T-helper 1 cell treated with Interleukin-12 subunit alpha and Interleukin-12 subunit beta and Interleukin-4 antibody, amounts not matched to agents 30 ng/mL and 1 ng/mL, for 36 hours (primary cell): ENCODE data around the gene PPFIA3. TPM values are rescaled to one million over a fixed set of nuclear protein-coding genes. Genes with fewer than 3 reads are reported as not detected.

ENCODE experiments used
- intact Hi-C: fragments of 100-400 bp; cut with micrococcal nuclease; formaldehyde crosslinking; loops from one replicate; pipeline ENCODE4 v1.15.1; 2024
- total RNA-seq: library from RNA; stranded (reverse); gene quantifications from 2 replicates; pipeline ENCODE4 v1.2.3, GENCODE V29; 2022

The PPFIA3 gene
- 3.3 and 3.5 TPM in 2 replicates for total RNA-seq

- intact Hi-C loops = loop anchor here (1.0 to 10.0 kb wide), 11 partner anchors 9 to 1845 kb away; partner anchors contain the start of genes AP2A1, BICRA, DBP and GYS1
Observed at GRCh38 chr19:49119411-49120324, at the start of gene PPFIA3. Gene PPFIA3, plus strand, starts transcription at chr19:49119544. Its CDS starts 8,330 bp downstream, at chr19:49127874.

DNA sequence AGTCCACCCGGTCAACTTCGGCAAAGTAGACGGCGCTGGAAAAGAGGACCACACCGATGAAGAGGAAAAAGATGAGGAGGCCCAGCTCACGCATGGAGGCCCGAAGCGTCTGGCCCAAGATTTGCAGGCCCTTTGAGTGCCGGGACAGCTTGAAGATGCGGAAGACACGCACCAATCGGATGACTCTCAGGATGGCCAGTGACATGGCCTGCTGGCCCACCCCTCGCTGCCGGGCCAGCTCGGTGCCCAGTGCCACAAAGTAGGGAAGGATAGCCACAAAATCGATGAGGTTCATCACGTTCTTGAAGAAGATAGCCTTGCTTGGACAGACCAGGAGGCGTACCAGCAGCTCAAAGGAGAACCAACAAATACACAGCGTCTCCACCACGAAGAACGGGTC lies 48.9 kb upstream of the PPFIA3 start:
- intact Hi-C loops = no loop called here

- intact Hi-C loops = no loop called here
Observed at GRCh38 chr19:49071860-49072547, 47.3 kb upstream of the PPFIA3 start.

- intact Hi-C loops = no loop called here
Observed at GRCh38 chr19:49073514-49074378, 45.6 kb upstream of the PPFIA3 start.

DNA sequence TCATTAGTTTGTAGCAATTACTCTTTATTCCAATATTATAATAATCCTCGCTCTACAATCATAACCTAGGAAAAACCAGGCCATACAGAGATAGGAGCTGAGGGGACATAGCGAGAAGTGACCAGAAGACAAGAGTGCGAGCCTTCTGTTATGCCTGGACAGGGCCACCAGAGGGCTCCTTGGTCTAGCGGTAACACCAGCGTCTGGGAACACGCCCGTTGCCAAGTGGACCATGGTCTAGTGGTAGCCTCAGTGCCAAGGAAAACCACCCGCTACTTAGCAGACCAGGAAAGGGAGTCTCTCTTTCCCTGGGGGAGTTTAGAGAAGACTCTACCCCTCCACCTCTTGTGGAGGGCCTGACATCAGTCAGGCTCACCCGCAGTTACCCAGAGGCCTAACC lies 44.5 kb upstream of the PPFIA3 start:
- intact Hi-C loops = loop anchor here (1.0 kb wide), 1 partner anchor 70 kb away; no protein-coding TSS in a partner anchor

- intact Hi-C loops = no loop called here
Observed at GRCh38 chr19:49080392-49080791, 39.0 kb upstream of the PPFIA3 start.

DNA sequence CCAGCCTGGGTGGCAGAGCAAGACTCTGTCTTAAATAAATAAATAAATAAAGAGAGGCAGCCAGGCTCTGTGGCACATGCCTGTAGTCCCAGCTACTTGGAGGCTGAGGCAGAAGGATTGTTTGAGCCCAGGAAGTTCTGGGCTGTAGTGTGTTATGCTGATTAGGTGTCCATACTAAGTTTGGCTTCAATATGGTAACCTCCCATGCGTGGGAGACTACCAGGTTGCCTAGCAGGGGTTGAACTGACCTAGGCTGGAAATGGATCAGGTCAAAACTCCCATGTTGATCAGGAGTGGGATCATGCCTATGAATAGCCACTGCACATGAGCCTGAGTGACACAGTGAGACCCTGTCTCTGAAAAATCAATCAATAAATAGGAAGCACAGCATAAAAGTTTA lies 38.1 kb upstream of the PPFIA3 start:
- intact Hi-C loops = no loop called here

- intact Hi-C loops = loop anchor here (1.0 to 5.0 kb wide), 11 partner anchors 13 to 783 kb away; partner anchors contain the start of genes C19orf73, CYTH2, FUZ and GYS1
Observed at GRCh38 chr19:49084206-49085019, 34.9 kb upstream of the PPFIA3 start.

DNA sequence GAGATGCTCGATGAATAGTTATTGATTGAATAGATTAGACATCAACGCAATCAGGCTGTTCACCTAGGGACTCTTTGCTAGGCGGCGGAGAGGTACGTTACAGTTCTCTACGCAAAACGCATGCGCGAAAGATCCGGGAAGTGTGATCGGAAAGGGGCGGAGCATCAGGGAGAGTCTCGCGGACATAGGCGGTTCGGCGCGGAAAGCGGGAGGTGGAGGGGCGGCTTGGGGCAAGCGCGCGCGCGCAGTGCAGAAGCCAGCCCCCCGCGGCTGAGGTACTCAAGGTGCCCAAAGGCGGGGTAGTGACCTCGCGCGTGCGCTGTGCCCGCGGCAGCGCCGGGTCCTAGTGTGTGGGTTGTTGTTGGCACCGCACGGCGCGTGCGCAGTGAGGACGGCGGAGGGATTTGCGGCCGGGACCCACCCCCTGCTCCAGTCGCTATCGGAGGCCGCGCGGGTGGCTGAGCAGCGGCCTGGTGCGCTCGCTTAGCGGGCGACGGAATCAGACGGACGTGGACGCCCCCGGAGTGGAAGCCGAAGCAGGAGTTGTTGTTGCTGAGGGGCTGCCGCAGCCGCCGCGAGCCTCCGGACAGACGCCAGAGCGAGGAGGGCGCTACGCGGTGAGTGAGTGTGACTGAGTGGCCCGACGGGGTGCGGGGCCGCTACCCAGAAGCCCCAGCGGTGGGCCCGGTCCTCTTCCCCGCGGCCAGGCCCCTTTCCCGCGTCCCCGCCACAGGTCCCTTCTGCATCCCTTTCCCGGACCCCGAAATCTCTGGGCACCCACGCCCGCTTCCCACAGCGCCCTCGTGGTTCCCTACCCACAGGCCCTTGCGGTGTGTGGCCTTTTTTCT lies 34.1 kb upstream of the PPFIA3 start, which contains the start of gene SNRNP70:
SNRNP70 (plus strand) TSS at position 432 of the 848 bp plus-strand sequence. CDS start 964 bp downstream, outside the sequence.
- intact Hi-C loops = loop anchor here (1.0 to 5.0 kb wide), 11 partner anchors 12 to 782 kb away; partner anchors contain the start of genes C19orf73, CYTH2, FUZ and GYS1

DNA sequence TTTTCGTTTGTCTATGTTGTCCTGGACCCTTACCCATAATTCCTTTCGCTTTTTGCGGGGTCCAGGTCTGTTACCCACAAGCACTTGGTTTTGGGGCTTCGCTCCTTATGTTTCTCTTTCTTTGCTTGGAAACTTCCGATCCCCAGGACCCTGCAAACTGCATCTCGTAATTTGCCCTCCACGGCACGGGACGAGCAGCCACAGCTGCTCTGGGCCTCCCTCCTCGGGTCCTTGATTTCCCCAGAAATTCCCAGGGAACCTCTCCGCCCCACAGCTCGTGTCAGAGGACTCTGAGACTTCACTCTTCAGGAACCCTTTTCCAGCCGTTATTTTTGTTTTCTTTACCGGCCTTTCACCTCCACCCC lies 33.5 kb upstream of the PPFIA3 start:
- intact Hi-C loops = loop anchor here (1.0 to 5.0 kb wide), 11 partner anchors 11 to 781 kb away; partner anchors contain the start of genes C19orf73, CYTH2, FUZ and GYS1

DNA sequence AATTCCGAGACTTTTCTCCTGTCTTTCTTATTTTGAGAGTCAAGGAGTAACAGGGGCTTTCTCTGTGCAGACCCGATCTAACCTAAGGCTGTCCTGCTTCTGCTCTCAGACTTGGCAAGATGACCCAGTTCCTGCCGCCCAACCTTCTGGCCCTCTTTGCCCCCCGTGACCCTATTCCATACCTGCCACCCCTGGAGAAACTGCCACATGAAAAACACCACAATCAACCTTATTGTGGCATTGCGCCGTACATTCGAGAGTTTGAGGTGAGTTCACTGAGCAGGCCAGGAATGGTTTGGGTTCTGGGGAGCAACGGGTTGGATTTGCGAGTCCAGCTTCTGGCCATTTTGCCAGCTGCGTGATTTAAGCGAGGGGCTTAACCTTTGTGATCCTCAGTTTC lies 33.0 kb upstream of the PPFIA3 start:
- intact Hi-C loops = loop anchor here (5.0 kb wide), 1 partner anchor 781 kb away; the partner anchor contains the start of gene PNKP

- intact Hi-C loops = no loop called here
Observed at GRCh38 chr19:49091391-49092038, 27.8 kb upstream of the PPFIA3 start.

- intact Hi-C loops = no loop called here
Observed at GRCh38 chr19:49092686-49093085, 26.7 kb upstream of the PPFIA3 start.

DNA sequence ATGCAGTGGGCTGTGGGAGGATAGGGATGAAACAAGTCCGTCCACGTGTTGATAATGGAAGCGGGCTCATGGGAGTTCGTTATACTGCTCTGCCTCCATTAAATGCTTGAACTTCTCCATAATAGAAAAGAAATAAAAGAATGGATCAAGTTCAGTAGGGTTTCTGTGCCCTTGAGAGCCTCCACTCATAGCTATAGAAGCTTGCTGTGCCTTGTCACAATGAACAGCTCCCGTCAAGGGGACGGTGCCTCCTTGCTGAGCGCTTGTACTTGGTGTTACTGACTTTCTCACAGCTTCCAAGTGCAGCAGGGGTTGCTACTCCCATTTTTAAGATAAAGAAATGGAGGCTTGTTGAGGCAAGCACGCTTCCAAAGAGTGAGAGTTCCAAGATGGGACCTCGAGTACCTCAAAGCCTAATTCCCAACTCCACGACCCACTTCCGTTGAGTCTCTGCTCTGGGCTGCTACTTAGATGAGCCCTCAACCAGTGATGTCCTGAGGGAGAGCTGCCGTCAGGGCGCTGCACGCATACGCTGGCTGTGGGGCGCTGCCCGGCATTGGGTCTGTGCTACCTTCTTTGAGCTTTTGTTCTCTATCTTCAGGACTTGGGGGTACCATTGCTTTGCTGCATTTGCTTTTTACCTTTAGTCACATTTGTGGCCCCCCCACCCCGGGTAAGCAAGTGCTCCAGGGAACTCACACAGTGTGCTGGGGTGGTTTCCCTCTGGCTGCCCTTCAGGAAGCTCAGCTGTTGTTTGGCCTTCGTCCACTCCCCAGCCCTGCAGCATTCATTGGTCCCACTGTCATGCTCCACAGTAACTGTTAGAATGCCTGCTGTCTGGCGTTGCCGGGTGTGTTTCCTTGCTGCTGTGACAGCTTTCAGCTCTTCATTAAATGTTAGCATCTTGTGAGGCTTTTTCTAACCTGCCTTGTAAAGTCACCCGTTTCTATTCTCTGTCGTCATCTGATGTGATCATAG lies 24.6 kb upstream of the PPFIA3 start:
- intact Hi-C loops = no loop called here

GRCh38 chr19:49097453-49098288 lies 21.7 kb upstream of the PPFIA3 start:
- intact Hi-C loops = loop anchor here (1.0 to 2.0 kb wide), 6 partner anchors 9 to 102 kb away; partner anchors contain the start of genes LIN7B and SNRNP70

GRCh38 chr19:49098795-49099194 lies 20.5 kb upstream of the PPFIA3 start:
- intact Hi-C loops = loop anchor here (2.0 kb wide), 1 partner anchor 16 kb away; the partner anchor contains the start of gene LIN7B
